GM10248 (cell line): ENCODE data around the gene SNX8.
"Not testable (repeated sequence)": the region's sequence is repeated elsewhere in the genome, so short reads cannot be mapped to it uniquely, and the experiment has no call there.

ENCODE experiments used
- CTCF ChIA-PET: fragments of 300-600 bp; sonication (Branson Sonifier 250); formaldehyde crosslinking; extraction: SDS; loops from one replicate; lab custom pipeline; 2021; ENCODE audit warnings: antibody characterized with exemption; lab: Yijun Ruan, JAX
- POLR2A ChIA-PET: fragments of 350-650 bp; sonication (Branson Sonifier 250); formaldehyde crosslinking; extraction: SDS; loops from one replicate; lab custom pipeline; 2020; ENCODE audit warnings: antibody characterized with exemption; lab: Yijun Ruan, JAX
- DNase-seq: peaks from one replicate; pipeline ENCODE4 v3.0.0; 2012; ENCODE audit errors: extremely low spot score
- TF ChIP-seq, protein P1 (sequence below): IDR thresholded peaks from 2 replicates; pipeline ENCODE4 v1.5.1; 2012; ENCODE audit warnings: mild to moderate bottlenecking, low read depth; ENCODE audit errors: extremely low read depth, missing control alignments, control extremely low read depth

SNX8 gene

DNA sequence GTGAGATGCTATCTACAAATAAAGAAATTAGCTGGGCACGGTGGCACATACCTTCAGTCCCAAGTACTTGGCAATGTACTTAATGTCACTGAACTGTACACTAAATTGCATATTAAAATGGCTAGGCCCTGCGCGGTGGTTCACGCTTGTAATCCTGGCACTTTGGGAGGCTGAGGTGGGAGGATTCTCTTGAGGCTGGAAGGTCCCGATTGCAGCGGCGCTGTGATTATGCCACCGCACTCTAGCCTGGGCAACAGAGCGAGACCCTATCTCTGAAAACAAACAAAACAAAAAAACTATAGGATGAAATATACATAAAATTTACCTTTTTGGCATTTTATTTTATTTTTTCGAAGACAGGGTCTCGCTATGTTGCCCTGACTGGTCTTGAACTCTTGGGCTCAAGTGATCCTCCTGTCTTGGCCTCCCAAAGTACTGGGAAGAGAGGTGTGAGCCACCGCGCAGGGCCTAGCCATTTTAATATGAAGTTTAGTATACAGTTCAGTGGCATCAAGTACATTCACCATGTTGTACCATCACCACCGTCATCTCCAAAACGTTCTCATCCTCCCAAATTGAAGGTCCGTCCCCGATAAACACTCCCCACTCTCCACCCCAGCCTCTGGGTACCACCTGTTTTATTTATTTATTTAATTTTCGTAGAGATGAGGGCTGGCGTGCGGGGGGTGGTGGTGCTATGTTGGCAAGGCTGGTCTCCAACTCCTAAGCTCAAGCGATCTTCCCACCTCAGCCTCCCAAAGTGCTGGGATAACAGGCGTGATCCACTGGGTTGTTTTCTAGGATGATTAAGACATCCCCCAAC lies 39.1 kb upstream of the SNX8 start:
- ChIA-PET POLR2A (interaction anchor here (1.0 kb wide), 1 partner anchor 119 kb away, joined by 4 read pairs; no protein-coding TSS in a partner anchor), CTCF (no interaction called here)
- no peak for DNase-seq
- TF ChIP-seq, protein P1, sequence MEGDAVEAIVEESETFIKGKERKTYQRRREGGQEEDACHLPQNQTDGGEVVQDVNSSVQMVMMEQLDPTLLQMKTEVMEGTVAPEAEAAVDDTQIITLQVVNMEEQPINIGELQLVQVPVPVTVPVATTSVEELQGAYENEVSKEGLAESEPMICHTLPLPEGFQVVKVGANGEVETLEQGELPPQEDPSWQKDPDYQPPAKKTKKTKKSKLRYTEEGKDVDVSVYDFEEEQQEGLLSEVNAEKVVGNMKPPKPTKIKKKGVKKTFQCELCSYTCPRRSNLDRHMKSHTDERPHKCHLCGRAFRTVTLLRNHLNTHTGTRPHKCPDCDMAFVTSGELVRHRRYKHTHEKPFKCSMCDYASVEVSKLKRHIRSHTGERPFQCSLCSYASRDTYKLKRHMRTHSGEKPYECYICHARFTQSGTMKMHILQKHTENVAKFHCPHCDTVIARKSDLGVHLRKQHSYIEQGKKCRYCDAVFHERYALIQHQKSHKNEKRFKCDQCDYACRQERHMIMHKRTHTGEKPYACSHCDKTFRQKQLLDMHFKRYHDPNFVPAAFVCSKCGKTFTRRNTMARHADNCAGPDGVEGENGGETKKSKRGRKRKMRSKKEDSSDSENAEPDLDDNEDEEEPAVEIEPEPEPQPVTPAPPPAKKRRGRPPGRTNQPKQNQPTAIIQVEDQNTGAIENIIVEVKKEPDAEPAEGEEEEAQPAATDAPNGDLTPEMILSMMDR: no peak

DNA sequence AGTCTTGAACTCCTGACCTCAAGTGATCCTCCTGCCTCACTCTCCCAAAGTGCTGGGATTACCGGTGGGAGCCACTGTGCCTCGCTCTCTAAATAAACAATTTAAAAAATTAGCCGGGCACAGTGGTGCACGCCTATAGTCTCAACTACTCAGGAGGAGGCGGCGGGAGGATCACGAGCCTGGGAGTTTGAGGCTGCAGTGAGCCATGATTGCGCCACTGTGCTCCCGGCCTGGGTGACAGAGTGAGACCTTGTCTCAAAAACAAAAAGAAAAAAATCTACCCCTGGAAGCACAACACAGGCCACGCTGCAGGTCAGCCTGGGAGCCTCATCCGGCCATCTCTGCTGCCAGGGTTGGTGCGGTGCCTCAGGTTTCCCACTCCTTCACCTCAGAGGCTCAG lies 36.6 kb upstream of the SNX8 start:
- no peak for DNase-seq
- TF ChIP-seq, protein P1: no peak
- ChIA-PET CTCF (no interaction called here), POLR2A (no interaction called here)

DNA sequence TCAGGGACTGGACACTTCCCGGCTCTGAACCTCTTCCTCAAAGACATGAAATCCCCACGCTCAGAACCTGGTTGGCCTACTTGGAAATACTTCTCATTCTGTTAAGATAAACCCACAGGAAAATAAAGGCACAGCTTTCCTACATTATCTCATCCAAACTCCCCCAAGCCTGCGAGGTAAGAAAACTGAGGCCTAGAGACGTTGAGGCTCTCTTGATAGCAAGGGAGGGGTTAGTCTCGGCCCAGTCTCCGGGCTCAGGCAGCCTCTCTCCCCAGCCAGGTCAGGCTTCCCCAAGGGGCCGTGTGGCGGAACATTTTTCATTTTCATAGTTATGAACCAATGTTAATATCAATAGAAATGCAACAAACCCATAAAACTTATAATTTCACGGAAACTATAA lies 35.8 kb upstream of the SNX8 start:
- DNase-seq: no peak
- POLR2A ChIA-PET: no interaction called here
- CTCF ChIA-PET: no interaction called here
- TF ChIP-seq, protein P1: no peak

DNA sequence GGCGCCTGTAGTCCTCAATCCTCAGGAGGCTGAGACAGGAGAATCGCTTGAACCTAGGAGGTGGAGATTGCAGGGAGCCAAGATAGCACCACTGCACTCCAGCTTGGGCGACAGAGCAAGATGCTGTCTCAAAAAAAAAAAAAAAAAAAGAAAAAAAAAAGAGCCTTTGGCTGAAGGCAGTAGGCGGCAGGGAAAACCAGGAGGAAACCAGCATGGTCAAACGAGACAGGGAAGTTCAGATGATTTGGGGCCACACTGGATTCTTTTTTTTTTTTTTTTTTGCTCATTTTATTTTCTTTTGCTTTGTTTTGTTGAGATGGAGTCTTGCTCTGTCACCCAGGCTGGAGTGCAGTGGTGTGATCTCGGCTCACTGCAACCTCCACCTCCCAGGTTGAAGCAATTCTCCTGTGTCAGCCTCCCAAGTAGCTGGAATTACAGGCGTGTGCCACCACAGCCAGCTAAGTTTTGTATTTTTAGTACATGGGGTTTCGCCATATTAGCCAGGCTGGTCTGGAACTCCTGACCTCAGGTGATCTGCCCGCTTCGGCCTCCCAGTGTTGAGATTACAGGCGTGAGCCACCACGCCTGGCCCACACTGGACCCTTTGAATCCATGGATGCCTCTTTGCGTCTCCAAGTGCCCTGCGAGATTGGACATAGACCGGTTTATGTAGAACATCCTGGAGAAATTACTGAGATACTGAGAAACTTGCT lies 33.3 kb upstream of the SNX8 start:
- CTCF ChIA-PET: interaction anchor here (0.7 to 2.5 kb wide), 39 partner anchors 10 to 828 kb away, joined by 3 to 19 read pairs (median 5); partner anchors contain the start of gene MAD1L1
- DNase-seq, POLR2A ChIA-PET: not testable (repeated sequence)

DNA sequence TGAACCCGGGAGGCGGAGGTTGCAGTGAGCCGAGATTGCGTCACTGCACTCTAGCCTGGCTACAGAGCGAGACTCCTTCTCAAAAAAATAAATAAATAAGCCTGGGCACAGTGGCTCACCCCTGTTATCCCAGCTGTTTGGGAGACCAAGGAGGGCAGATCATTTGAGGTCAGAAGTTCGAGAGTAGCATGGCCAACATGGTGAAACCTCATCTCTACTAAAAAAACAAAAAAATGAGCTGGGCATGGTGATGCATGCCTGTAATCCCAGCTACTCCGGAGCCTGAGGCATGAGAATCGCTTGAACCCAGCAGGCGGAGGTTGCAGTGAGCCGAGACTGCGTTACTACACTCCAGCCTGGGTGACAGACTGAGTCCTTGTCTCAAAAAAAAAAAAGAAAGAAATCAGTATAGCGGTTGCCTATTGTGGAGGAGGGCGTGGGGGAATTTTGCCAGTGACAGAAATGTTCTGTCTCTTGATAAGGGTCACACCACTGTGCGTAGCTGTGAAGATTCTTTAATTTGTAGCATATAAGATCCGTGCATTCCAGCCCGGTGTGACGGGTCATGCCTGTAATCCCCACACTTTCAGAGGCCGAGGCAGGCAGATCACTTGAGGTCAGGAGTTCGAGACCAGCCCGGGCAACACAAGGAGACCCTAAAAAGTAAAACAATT lies 22.5 kb upstream of the SNX8 start:
- TF ChIP-seq, protein P1: no peak
- ChIA-PET CTCF (interaction anchor here (1.5 to 3.1 kb wide), 2 partner anchors 10 to 11 kb away, joined by 6 to 18 read pairs; no protein-coding TSS in a partner anchor), POLR2A (no interaction called here)
- DNase-seq: no peak

DNA sequence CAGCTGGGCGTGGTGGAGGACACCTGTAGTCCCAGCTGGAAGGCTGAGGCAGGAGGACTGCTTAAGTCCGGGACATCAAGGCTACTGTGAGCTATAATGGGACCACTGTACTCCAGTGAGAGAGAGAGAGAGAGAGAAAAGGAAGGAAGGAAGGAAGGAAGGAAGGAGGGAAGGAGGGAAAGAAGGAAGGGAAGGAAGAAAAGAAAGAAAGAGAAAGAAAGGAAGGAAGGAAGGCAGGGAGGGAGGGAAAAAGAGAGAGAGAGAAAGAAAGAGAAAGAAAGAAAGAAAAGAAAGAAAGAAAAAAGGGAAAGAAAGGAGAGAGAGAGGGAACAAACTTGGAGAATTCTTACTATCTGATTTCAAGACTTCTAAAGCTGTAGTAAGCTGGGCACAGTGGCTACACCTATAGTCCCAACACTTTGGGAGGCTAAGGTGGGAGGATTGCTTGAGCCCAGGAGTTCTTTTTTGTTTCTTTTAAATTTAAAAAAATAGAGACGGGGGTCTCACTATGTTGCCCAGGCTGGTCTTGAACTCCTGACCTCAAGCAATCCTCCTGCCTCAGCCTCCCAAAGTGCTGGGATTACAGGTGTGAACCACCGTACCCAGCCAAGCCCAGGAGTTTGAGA lies 18.5 kb upstream of the SNX8 start:
- CTCF ChIA-PET: interaction anchor here (3.1 kb wide), 1 partner anchor 15 kb away, joined by 11 read pairs; no protein-coding TSS in a partner anchor
- DNase-seq, POLR2A ChIA-PET: not testable (repeated sequence)

DNA sequence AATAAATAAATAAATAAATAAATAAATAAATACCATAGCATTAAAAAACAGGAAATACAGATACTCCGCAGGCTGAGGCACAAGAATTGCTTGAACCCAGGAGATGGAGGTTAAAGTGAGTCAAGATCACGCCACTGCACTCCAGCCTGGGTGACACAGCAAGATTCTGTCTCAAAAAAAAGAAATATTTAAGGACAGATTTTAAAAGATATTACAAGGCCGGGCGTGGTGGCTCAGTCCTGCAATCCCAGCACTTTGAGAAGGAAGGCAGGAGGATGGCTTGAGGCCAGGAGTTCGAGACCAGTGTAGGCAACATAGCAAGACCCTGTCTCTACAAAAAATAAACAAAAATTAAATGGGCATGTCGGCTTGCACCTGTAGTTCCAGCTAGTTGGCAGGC lies 17.5 kb upstream of the SNX8 start:
- TF ChIP-seq, protein P1: no peak
- DNase-seq: no peak
- POLR2A ChIA-PET: no interaction called here
- CTCF ChIA-PET: interaction anchor here (1.6 kb wide), 1 partner anchor 13 kb away, joined by 6 read pairs; no protein-coding TSS in a partner anchor
